ENCODE measurements around the gene PDIA5. TPM values are rescaled to one million over a fixed set of nuclear protein-coding genes. Genes with fewer than 3 reads are reported as not detected.

PDIA5 gene
- total and polyA plus RNA-seq, 4 donors: 9.5 to 16.9 (median 13.5) TPM

DNA sequence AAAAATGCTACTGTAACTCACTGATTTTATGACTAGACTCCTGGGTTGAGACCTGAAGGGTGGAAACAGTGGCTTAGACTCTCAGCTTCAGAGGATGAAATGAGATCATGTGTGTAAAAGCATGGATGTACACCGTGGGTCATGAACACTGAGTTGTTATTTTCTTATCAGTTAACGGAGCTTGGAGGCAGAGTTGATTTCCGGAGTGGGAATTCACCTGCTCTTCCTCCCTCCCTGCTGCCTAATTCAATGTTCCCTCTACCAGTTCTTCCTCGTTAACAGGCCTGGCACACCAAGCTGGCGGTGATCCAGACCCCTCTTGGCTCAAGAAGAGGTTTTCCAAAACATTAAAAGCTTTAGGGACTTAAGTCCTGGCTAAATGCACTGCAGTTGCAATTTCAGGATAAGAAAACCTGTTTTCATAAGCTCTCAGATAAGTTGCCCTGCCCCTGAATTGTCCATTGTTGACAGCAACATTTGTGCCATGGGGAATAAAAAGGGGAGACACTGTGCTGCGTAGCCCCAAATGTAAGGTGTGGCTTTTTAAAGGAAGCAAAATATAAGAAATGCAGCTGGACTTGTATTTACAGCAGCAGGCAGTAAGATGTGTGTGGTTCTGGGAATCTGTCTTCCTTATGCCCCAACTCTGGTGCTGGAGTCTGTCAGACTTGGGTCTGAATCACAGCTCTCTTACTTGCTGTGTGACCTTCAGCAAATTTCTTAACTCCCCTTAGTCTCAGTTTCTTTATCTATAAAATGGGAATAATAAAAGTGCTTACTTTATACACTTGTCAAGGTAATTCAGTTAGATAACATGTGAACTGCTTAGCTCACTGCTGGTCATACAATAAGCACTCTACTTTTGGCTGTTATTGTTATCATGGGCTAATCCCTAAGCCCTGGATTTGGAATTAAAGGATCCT is 9.9 kb downstream of the PDIA5 start:
- no peak overlapping the region for H3K4me3 ChIP-seq (ENCODE audit: low read depth, low read length)
- no peaks in the 10 kb centered on the region for H3K27me3 ChIP-seq (ENCODE audit: control insufficient read depth, insufficient read depth, low read length)
- no peaks in the 10 kb centered on the region for H3K36me3 ChIP-seq (ENCODE audit: control insufficient read depth, insufficient read depth, low read length)
- WGBS (ENCODE audit: insufficient coverage): 42% methylated on average over 3 of the region's 6 CpGs
- peaks cover 11% of the 10 kb centered on the region for H3K4me1 ChIP-seq (ENCODE audit: control insufficient read depth, insufficient read depth, low read length)
- no peaks in the 10 kb centered on the region for H3K9me3 ChIP-seq (ENCODE audit: control insufficient read depth, insufficient read depth, low read length)
- no peak overlapping the region for H3K27ac ChIP-seq (ENCODE audit: low read depth, low read length)
- peak in 2 of 6 donors; percentile 86 to 88 for DNase-seq (ENCODE audit: low read depth in 4 of 6, low spot score in 6 of 6)

DNA sequence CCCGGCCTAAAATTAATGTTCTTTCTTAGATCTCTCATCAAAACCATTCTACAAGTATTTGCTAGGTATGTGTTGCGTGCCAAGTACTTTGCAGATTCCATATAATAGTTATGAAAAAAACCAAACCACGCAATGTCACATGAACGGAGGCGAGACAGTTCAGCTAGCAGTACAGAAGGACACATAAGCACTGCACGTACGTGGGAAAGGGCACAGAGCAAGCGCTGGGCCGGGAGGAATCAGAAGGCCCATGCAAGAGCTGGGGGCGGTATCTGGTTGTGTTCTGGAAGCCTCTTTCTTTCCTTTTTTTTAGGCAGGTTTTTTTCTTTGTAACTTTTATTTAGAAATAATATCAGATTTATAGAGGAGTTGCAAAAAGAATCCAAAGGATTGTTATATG is 11.3 kb downstream of the PDIA5 start:
- DNase-seq (ENCODE audit: low read depth in 4 of 6, low spot score in 6 of 6): no peak
- Histone ChIP-seq H3K9me3 (ENCODE audit: control insufficient read depth, insufficient read depth, low read length) (no peaks in the 10 kb centered on the region), H3K4me1 (ENCODE audit: control insufficient read depth, insufficient read depth, low read length) (peaks cover 25% of the 10 kb centered on the region), H3K27me3 (ENCODE audit: control insufficient read depth, insufficient read depth, low read length) (no peaks in the 10 kb centered on the region), H3K27ac (ENCODE audit: low read depth, low read length) (no peak overlapping the region), H3K4me3 (ENCODE audit: low read depth, low read length) (no peak overlapping the region), H3K36me3 (ENCODE audit: control insufficient read depth, insufficient read depth, low read length) (no peaks in the 10 kb centered on the region)
- 91% methylated on average over 6 of the region's 10 CpGs for whole genome bisulfite sequencing (ENCODE audit: insufficient coverage)

DNA sequence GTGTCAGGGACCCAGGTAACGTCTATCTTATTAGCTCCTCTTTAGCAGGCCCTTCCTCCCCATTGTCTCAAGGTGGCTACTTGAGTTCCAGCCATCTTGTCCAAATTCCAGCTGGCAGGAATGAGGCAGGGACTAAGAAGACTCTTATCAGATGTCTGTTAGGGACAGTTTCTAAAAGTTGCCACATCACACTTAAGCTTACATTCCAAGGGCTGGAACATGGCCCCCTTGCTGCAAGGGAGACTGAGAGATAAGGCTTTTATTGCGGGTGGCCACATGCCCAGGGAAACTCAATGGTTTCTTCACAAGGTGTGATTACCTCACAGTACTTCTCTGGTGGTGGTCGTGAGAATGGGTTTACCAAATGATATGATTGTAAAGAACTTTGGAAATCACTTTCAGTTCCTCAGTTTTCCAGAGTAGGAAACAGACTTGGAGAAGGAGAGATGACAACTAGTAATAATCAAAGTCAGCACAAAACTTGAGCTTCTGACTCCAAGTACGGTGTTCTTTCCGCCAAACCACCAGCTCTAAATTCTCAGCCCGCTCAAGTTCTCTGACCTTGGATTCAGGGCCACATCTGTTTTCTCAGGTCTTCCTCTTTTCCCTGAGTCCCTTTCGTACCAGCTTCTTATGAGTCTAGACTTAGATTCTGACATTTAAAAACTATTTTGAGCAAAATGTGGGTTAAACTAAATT is 14.2 kb downstream of the PDIA5 start:
- Histone ChIP-seq H3K27ac (ENCODE audit: low read depth, low read length) (no peak overlapping the region), H3K27me3 (ENCODE audit: control insufficient read depth, insufficient read depth, low read length) (no peaks in the 10 kb centered on the region), H3K4me3 (ENCODE audit: low read depth, low read length) (no peak overlapping the region), H3K4me1 (ENCODE audit: control insufficient read depth, insufficient read depth, low read length) (peaks cover 50% of the 10 kb centered on the region), H3K36me3 (ENCODE audit: control insufficient read depth, insufficient read depth, low read length) (no peaks in the 10 kb centered on the region), H3K9me3 (ENCODE audit: control insufficient read depth, insufficient read depth, low read length) (no peaks in the 10 kb centered on the region)
- no peak for DNase-seq (ENCODE audit: low read depth in 4 of 6, low spot score in 6 of 6)
- 97% methylated on average over 4 of the region's 7 CpGs for WGBS (ENCODE audit: insufficient coverage)

DNA sequence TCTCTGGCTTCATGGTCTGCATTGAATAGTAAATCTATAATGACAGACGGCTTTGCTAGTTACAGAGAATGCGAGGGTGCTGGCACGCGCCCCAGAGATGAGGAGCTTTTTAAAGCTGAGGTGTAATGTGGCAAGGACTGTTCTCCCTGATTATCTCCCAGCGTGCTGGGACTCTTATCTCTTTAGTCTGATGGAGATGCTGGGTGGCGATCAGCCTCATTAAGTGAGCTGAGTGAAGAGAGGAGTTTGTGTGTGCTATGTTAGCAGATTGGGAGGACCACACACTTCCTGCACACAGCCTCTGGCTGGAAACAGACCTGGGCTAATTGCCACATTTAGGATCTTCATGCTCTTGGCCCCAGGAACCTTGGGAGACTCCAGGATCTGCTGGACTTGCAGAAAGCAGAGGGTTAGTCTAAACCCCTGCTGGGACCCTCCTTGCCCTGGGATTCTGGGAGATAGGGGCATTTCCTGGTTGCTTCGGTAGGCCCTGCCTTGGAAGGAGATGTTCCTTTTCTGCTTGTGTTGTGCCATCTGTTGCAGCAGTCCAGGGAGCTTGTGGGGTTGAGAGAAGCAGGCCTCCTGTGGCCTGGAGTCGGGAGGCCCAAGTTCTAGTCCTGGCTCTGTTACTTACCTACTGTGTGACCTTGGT is 15.0 kb downstream of the PDIA5 start:
- Histone ChIP-seq H3K27me3 (ENCODE audit: control insufficient read depth, insufficient read depth, low read length) (no peaks in the 10 kb centered on the region), H3K36me3 (ENCODE audit: control insufficient read depth, insufficient read depth, low read length) (no peaks in the 10 kb centered on the region), H3K9me3 (ENCODE audit: control insufficient read depth, insufficient read depth, low read length) (no peaks in the 10 kb centered on the region), H3K4me1 (ENCODE audit: control insufficient read depth, insufficient read depth, low read length) (peaks cover 46% of the 10 kb centered on the region), H3K27ac (ENCODE audit: low read depth, low read length) (no peak overlapping the region), H3K4me3 (ENCODE audit: low read depth, low read length) (no peak overlapping the region)
- WGBS (ENCODE audit: insufficient coverage): 67% methylated on average over 8 of the region's 8 CpGs
- peak in 2 of 6 donors; percentile 78 to 82 for DNase-seq (ENCODE audit: low read depth in 4 of 6, low spot score in 6 of 6)

DNA sequence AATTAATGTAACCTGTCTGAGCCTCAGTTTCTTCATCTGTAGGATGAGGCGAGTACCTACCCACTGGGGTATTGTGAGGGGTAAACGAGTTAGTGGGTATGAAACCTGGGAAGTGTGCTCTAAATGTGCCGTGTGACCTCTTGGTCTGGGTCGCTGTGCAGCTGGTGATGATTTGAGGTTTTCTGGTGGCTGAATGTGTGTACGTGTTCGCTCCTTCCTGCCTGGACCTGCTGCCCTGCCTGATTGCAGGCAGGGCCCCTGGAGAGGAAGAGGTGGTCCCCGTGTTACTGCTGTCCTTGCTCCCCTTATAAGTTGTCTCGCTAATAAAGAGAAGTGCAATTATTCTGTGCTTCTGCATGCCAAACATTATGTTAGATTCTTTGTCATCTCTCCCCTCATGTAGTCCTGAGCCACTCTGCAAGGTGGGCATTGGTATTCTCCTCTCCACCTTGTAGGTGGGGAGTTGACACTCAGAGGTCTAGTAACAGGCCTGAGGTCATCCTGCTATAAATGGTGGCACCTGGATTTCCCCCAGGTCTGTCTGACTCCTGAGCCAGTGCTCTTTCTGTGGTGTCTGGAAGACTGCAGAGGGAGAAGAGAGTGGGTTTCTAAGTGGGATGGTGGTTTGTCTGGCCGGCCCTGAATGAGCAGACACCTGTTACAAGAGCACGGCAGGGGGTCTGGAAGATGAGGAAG is 15.7 kb downstream of the PDIA5 start:
- peak overlapping the region; percentile 49 for H3K27ac ChIP-seq (ENCODE audit: low read depth, low read length)
- no peaks in the 10 kb centered on the region for H3K9me3 ChIP-seq (ENCODE audit: control insufficient read depth, insufficient read depth, low read length)
- no peaks in the 10 kb centered on the region for H3K36me3 ChIP-seq (ENCODE audit: control insufficient read depth, insufficient read depth, low read length)
- no peak for DNase-seq (ENCODE audit: low read depth in 4 of 6, low spot score in 6 of 6)
- H3K4me3 ChIP-seq (ENCODE audit: low read depth, low read length): no peak overlapping the region
- H3K4me1 ChIP-seq (ENCODE audit: control insufficient read depth, insufficient read depth, low read length): peaks cover 45% of the 10 kb centered on the region
- WGBS (ENCODE audit: insufficient coverage): 66% methylated on average over 8 of the region's 10 CpGs
- no peaks in the 10 kb centered on the region for H3K27me3 ChIP-seq (ENCODE audit: control insufficient read depth, insufficient read depth, low read length)

DNA sequence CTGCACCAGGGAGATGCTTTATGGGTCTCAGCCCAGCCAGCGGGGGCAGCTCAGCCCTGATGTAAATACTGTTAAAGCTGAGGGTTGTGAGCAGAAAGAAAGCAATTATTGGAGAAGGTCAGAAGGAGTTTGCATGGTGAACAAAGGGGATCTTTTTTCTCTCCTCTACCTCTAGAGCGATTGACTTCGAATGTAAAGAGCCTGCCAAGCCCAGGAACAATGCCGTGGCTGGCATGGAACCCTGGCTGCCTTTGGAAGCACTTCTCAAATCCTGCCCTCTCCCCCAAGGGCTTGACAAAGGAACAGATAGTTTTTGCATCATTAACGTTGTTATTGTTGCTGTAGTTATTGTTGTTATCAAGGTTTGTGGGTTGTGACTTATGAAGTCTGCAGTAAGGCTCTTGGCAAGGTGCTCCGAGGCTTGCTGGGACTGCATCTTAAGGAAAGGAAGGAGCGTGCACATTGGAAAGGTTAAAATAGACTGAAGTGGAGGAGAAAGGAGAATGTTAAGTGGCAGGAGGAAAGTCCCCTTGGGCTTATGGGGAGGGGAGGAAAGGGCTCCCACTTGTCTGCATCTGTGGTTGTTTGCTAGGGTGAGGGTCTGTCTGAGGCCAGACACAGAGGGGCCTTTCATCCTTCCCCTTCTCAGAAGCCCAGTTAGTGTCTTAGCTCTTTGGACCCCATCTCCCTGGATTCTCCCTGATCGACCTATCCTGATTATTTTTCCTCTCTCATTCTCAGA is 16.7 kb downstream of the PDIA5 start:
- no peaks in the 10 kb centered on the region for H3K27me3 ChIP-seq (ENCODE audit: control insufficient read depth, insufficient read depth, low read length)
- 18% methylated on average over 8 of the region's 8 CpGs for WGBS (ENCODE audit: insufficient coverage)
- H3K27ac ChIP-seq (ENCODE audit: low read depth, low read length): peak overlapping the region; percentile 49
- peaks cover 41% of the 10 kb centered on the region for H3K4me1 ChIP-seq (ENCODE audit: control insufficient read depth, insufficient read depth, low read length)
- DNase-seq (ENCODE audit: low read depth in 4 of 6, low spot score in 6 of 6): peak in 5 of 6 donors; percentile 68 to 90 (median 72)
- H3K36me3 ChIP-seq (ENCODE audit: control insufficient read depth, insufficient read depth, low read length): no peaks in the 10 kb centered on the region
- no peaks in the 10 kb centered on the region for H3K9me3 ChIP-seq (ENCODE audit: control insufficient read depth, insufficient read depth, low read length)
- H3K4me3 ChIP-seq (ENCODE audit: low read depth, low read length): no peak overlapping the region

DNA sequence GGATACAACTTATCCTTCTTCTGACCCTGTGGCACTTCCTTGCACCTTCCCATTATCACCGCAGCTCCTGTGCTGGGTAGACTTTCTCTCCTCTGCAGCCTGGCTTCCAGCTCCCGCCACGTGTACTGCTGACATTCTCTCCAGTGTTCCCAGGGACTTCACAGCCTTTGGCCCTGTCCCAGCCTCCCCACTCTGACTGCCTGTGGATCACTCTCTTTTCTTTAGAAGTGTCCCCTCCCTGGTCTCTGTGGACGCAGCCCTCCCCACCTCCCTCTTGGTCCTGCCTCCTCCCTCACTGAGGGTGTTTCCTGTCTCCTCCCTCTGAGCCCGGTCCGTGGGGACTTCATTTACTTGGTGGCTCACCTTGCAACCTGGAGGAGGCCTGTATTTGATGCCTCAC is 17.4 kb downstream of the PDIA5 start:
- peak overlapping the region; percentile 49 for H3K27ac ChIP-seq (ENCODE audit: low read depth, low read length)
- 35% methylated on average over 4 of the region's 6 CpGs for WGBS (ENCODE audit: insufficient coverage)
- no peaks in the 10 kb centered on the region for H3K27me3 ChIP-seq (ENCODE audit: control insufficient read depth, insufficient read depth, low read length)
- H3K4me1 ChIP-seq (ENCODE audit: control insufficient read depth, insufficient read depth, low read length): peaks cover 46% of the 10 kb centered on the region
- no peaks in the 10 kb centered on the region for H3K9me3 ChIP-seq (ENCODE audit: control insufficient read depth, insufficient read depth, low read length)
- H3K36me3 ChIP-seq (ENCODE audit: control insufficient read depth, insufficient read depth, low read length): no peaks in the 10 kb centered on the region
- peak in 2 of 6 donors; percentile 67 for DNase-seq (ENCODE audit: low read depth in 4 of 6, low spot score in 6 of 6)
- H3K4me3 ChIP-seq (ENCODE audit: low read depth, low read length): no peak overlapping the region

DNA sequence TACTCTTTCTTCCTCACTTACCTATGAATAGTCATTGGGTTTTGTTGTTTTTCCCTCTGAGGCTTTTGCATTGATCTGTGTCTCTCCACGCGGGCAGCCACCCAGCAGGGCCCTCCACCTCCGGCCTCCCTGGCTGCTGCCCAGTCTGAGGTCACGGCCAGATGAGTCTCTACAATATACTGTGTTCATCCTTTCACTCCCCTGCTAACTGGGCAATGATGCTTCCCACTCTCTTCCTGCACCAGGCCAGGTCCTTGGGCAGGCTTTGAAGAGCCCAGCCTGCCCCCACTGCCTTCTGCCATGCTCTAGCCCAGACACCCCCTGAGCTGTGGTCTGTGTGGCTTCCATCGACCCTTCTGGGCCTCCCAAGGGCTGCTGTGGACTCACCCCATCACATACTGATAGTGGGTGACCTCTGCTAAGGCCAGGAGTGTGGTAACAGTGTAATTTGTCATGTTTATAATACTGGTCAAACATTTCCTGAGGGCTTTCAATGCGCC is 18.0 kb downstream of the PDIA5 start:
- H3K27me3 ChIP-seq (ENCODE audit: control insufficient read depth, insufficient read depth, low read length): no peaks in the 10 kb centered on the region
- no peaks in the 10 kb centered on the region for H3K9me3 ChIP-seq (ENCODE audit: control insufficient read depth, insufficient read depth, low read length)
- no peaks in the 10 kb centered on the region for H3K36me3 ChIP-seq (ENCODE audit: control insufficient read depth, insufficient read depth, low read length)
- no peak for DNase-seq (ENCODE audit: low read depth in 4 of 6, low spot score in 6 of 6)
- 57% methylated on average over 6 of the region's 6 CpGs for WGBS (ENCODE audit: insufficient coverage)
- H3K4me3 ChIP-seq (ENCODE audit: low read depth, low read length): no peak overlapping the region
- H3K4me1 ChIP-seq (ENCODE audit: control insufficient read depth, insufficient read depth, low read length): peaks cover 52% of the 10 kb centered on the region
- H3K27ac ChIP-seq (ENCODE audit: low read depth, low read length): peak overlapping the region; percentile 22

All from spinal cord (tissue), 10 donors.